HG02852 (cell line): ENCODE data around the gene CAMK4.

Experiments
- ATAC-seq: cut with Tn5 transposase; IDR thresholded peaks from one replicate; pipeline ENCODE4 v1.9.1; 2021; ENCODE audit warnings: mild to moderate bottlenecking, moderate library complexity; ENCODE audit not compliant: unreplicated experiment

CAMK4 gene

GRCh38 chr5:111223787-111224560 is at the start of gene CAMK4:
Gene CAMK4 (plus strand): TSS chr5:111224384. CDS start chr5:111224484, 100 bp downstream.
- peak; percentile 75 for ATAC-seq

- ATAC-seq, result no peak
These were observed 41.1 kb upstream of the CAMK4 start for GRCh38 chr5:111183064-111183463.

DNA sequence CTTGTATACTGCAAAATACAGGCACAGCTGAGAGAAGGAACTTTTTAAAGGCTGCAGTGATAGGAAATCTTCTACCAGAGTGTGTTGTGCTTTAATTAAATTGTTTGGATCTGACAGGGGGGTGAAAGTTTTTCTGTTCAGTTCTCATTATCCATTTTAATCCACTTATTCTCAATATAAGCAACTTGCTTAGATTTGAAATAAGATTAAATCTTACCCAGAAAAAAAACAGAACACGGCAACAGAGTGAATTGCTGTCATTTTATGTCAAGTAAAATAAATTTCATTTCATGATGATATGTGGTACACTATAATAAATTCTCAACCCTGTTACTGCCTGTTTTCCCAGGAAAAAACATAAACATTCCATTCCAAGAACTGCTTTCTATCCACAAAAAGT is 37.1 kb upstream of the CAMK4 start:
- no peak for ATAC-seq

GRCh38 chr5:111194053-111194452 is 30.1 kb upstream of the CAMK4 start:
- ATAC-seq, result no peak

GRCh38 chr5:111194925-111195324 is 29.3 kb upstream of the CAMK4 start:
- no peak for ATAC-seq

DNA sequence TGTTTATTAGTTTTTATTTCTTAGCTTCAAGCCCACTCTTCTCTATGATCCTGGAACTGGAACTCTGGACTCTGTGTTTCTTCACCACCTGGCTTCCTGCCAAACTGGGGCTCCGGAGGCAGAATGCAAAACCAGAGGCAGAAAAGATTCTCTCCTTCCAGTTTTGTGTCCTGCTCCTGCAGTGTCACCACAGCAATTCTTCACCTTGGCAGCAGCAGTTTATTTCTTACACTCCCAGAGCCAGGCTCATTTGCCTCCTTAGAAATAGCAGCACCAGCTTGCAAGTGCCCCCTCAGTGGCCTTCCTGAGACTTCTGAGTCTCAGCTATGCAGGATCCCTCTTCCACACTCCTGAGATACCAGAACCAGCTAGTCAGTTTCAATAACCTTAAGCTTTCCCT is 26.7 kb upstream of the CAMK4 start:
- no peak for ATAC-seq

- ATAC-seq, result no peak
These were observed 25.8 kb upstream of the CAMK4 start for GRCh38 chr5:111198281-111198966.

GRCh38 chr5:111200828-111201227 is 23.4 kb upstream of the CAMK4 start:
- ATAC-seq, result no peak

DNA sequence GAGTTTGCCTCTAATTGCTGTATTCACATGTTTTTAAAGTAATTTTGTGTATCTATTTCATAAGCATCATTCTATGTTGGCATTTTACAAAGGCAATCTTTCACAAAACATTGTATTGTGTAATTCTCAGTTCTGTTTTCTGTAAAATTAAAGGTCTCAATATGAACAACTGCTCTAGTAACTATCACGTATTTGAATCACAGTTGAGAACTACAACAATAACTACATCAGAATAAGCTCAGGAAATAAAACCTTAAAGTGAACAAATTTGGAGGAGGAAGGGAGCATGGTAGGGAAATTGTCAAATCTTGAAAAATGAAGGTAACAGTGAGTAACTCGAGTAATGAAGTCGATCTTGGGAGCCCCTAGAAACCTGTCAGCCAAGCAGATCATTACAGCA is 22.5 kb upstream of the CAMK4 start:
- no peak for ATAC-seq

GRCh38 chr5:111211341-111211740 is 12.8 kb upstream of the CAMK4 start:
- ATAC-seq, result peak; percentile 93

- no peak for ATAC-seq
These were observed 10.0 kb upstream of the CAMK4 start for GRCh38 chr5:111214052-111214742.

- ATAC-seq, result no peak
These were observed 8.2 kb upstream of the CAMK4 start for GRCh38 chr5:111215971-111216370.

- ATAC-seq, result no peak
These were observed 3.0 kb upstream of the CAMK4 start for GRCh38 chr5:111221139-111221538.

DNA sequence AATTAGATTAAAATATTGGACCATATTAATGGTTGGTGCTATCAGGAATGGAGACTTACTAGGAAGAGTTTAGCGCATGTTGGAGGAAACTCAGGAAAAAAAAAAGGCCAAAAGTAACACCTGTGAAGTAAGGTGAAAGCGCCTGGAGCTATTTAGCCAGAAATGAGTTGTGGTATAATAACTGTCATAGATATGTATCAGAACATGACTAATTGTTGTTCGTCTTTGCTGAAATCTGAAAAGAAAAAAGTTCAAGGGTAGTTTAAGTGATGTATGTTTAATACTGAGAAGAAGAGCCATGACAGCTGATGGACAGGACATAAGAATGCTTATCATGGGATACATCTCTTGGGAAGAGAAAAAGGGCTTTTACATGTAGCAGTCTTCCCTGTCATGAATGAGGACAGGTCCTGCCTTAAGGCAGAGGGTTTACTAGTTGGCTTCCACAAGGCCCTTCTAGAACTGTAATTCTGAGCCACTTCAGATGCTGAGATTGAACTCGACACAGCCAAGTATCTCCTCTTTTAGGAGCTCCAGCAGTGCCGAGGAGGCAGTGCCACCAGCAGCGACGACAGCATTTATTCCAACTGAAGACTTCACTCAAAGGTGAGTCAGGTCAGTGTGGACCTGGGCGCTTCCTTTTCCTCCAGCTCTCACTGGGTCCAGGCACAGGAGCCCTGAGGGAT is 940 bp upstream of the CAMK4 start:
- peak; percentile 2 for ATAC-seq

- peak; percentile 34 for ATAC-seq
These were observed 569 bp downstream of the CAMK4 start for GRCh38 chr5:111224561-111225345.

- peak; percentile 15 for ATAC-seq
These were observed 1.7 kb downstream of the CAMK4 start for GRCh38 chr5:111225926-111226325.

- no peak for ATAC-seq
These were observed 2.4 kb downstream of the CAMK4 start for GRCh38 chr5:111226556-111226955.

GRCh38 chr5:111227226-111227782 is 3.1 kb downstream of the CAMK4 start:
- ATAC-seq, result no peak

DNA sequence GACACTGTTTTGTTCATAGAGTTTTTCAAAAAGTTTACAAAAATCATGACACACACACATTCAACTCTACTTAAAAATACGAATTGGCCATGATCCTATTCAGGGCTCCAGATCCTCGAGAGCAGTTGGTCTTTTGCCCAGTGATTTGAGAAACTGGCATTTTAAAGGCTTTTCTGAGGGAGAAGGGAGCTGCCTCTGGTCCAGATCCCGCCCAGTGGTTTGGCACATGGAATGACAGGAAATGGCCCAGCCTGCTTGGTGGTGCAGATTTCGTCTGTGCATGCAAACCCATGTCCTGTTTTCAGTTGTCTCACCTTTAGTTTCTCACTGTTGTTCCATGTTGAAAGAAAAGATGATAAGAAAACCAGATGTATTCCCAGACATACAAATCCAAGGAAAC is 3.6 kb downstream of the CAMK4 start:
- no peak for ATAC-seq
